Panc1 (cell line): Measurements from ENCODE around the gene U2SURP. TPM values are rescaled to one million over a fixed set of nuclear protein-coding genes. Genes with fewer than 3 reads are reported as not detected.

Experiments
- ATAC-seq: fragments of 200-7000 bp; cut with Tn5 transposase; 2 replicates; pipeline ENCODE4 v1.9.1; 2020; ENCODE audit warnings: mild to moderate bottlenecking, moderate library complexity
- BruUV-seq: library from RNA; stranded (reverse); fragments of 400-500 nt; replicated peaks from 2 replicates; lab custom pipeline; 2021; lab: Mats Ljungman, UMichigan
- CTCF ChIA-PET: fragments of 300-600 bp; sonication (Branson Sonifier 250); formaldehyde crosslinking; loops from one replicate; lab custom pipeline; 2022; ENCODE audit warnings: antibody characterized with exemption; lab: Charles Lee
- POLR2A ChIA-PET: fragments of 300-600 bp; sonication (Branson Sonifier 250); formaldehyde crosslinking; loops from one replicate; lab custom pipeline; 2022; ENCODE audit warnings: antibody characterized with exemption; lab: Charles Lee
- DNase-seq: peaks from one replicate; pipeline ENCODE4 v3.0.0-alpha.2; 2010; ENCODE audit warnings: low read depth, low spot score
- H3K27ac ChIP-seq: 2 replicates; pipeline ENCODE4 v1.5.1; 2011; ENCODE audit warnings: mild to moderate bottlenecking, low read length, inconsistent platforms
- H3K27me3 ChIP-seq: fragments of 200-500 bp; sonication (Bioruptor generic); 2 replicates; pipeline ENCODE4 v1.6.0; 2014; ENCODE audit warnings: low read length, inconsistent platforms; ENCODE audit not compliant: control insufficient read depth, insufficient read depth
- H3K36me3 ChIP-seq: fragments of 200-500 bp; sonication (Bioruptor generic); 2 replicates; pipeline ENCODE4 v1.5.1; 2014; ENCODE audit warnings: inconsistent platforms, mild to moderate bottlenecking, low read length, moderate library complexity; ENCODE audit not compliant: control insufficient read depth, insufficient read depth
- H3K4me1 ChIP-seq: 2 replicates; pipeline ENCODE4 v1.5.1; 2011; ENCODE audit warnings: inconsistent platforms, mild to moderate bottlenecking, low read length, moderate library complexity; ENCODE audit not compliant: control insufficient read depth, insufficient read depth
- H3K4me3 ChIP-seq, 2 experiments: 2 replicates each; pipeline ENCODE4 v1.5.1; 2011 to 2012; ENCODE audit warnings: low read depth in 2 of 2, low read length in 2 of 2, mild to moderate bottlenecking in 2 of 2, inconsistent platforms in 1 of 2, moderate library complexity in 1 of 2
- H3K9me3 ChIP-seq: fragments of 200-500 bp; sonication (Bioruptor generic); 2 replicates; pipeline ENCODE4 v1.5.1; 2014; ENCODE audit warnings: low read depth, mild to moderate bottlenecking, inconsistent platforms, low read length, moderate library complexity; ENCODE audit not compliant: control insufficient read depth, insufficient read depth
- POLR2AphosphoS5 ChIP-seq: IDR thresholded peaks from 2 replicates; pipeline ENCODE4 v1.6.1; 2012; ENCODE audit warnings: mild to moderate bottlenecking, low read depth, low read length, moderate library complexity
- SIN3A ChIP-seq: IDR thresholded peaks from 2 replicates; pipeline ENCODE4 v1.6.1; 2012; ENCODE audit warnings: low read depth, mild to moderate bottlenecking, low read length, moderate library complexity, borderline replicate concordance; ENCODE audit not compliant: insufficient read depth
- TCF7L2 ChIP-seq: IDR thresholded peaks from 2 replicates; pipeline ENCODE4 v1.6.1; 2011; ENCODE audit warnings: mild to moderate bottlenecking, low read depth, low read length, inconsistent platforms
- in situ Hi-C: cut with HindIII; loops from 2 replicates; pipeline ENCODE4 v1.10.0; 2016; ENCODE audit warnings: low sequenced_read_pairs, low pct_unique_long_range_greater_than_20kb
- intact Hi-C: fragments of 100-400 bp; cut with micrococcal nuclease; formaldehyde crosslinking; loops from one replicate; pipeline ENCODE4 v1.10.0; 2022; ENCODE audit not compliant: unreplicated experiment
- total RNA-seq: library from RNA; stranded (reverse); gene quantifications from one replicate; pipeline ENCODE4 v1.2.1, GENCODE V29; 2021; ENCODE audit not compliant: unreplicated experiment
- TF ChIP-seq, protein P1 (sequence below): fragments of 450-650 bp; IDR thresholded peaks from 2 replicates; pipeline ENCODE4 v1.5.1; 2017; ENCODE audit warnings: mild to moderate bottlenecking
- TF ChIP-seq, protein P2 (sequence below), 2 experiments: IDR thresholded peaks; 2 replicates each; pipeline ENCODE4 v1.6.1; 2011 to 2012; ENCODE audit warnings: low read depth in 2 of 2, control low read depth in 1 of 2, low read length in 1 of 2, mild to moderate bottlenecking in 1 of 2, moderate library complexity in 1 of 2; ENCODE audit not compliant: insufficient read depth in 1 of 2

U2SURP gene
- total RNA-seq, 1 experiment from 2014 or later = 135 TPM

- POLR2A ChIA-PET = no interaction called here
- Histone ChIP-seq H3K36me3 (no peaks in the 10 kb centered on the region), H3K27me3 (peaks cover 8% of the 10 kb centered on the region), H3K27ac (no peak overlapping the region), H3K4me1 (no peaks in the 10 kb centered on the region), H3K4me3 (no peak overlapping the region), H3K9me3 (no peaks in the 10 kb centered on the region)
- TF ChIP-seq, protein P1, sequence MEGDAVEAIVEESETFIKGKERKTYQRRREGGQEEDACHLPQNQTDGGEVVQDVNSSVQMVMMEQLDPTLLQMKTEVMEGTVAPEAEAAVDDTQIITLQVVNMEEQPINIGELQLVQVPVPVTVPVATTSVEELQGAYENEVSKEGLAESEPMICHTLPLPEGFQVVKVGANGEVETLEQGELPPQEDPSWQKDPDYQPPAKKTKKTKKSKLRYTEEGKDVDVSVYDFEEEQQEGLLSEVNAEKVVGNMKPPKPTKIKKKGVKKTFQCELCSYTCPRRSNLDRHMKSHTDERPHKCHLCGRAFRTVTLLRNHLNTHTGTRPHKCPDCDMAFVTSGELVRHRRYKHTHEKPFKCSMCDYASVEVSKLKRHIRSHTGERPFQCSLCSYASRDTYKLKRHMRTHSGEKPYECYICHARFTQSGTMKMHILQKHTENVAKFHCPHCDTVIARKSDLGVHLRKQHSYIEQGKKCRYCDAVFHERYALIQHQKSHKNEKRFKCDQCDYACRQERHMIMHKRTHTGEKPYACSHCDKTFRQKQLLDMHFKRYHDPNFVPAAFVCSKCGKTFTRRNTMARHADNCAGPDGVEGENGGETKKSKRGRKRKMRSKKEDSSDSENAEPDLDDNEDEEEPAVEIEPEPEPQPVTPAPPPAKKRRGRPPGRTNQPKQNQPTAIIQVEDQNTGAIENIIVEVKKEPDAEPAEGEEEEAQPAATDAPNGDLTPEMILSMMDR = no peak
- TF ChIP-seq TCF7L2 (no peak), POLR2AphosphoS5 (no peak), SIN3A (no peak)
- TF ChIP-seq, protein P2, sequence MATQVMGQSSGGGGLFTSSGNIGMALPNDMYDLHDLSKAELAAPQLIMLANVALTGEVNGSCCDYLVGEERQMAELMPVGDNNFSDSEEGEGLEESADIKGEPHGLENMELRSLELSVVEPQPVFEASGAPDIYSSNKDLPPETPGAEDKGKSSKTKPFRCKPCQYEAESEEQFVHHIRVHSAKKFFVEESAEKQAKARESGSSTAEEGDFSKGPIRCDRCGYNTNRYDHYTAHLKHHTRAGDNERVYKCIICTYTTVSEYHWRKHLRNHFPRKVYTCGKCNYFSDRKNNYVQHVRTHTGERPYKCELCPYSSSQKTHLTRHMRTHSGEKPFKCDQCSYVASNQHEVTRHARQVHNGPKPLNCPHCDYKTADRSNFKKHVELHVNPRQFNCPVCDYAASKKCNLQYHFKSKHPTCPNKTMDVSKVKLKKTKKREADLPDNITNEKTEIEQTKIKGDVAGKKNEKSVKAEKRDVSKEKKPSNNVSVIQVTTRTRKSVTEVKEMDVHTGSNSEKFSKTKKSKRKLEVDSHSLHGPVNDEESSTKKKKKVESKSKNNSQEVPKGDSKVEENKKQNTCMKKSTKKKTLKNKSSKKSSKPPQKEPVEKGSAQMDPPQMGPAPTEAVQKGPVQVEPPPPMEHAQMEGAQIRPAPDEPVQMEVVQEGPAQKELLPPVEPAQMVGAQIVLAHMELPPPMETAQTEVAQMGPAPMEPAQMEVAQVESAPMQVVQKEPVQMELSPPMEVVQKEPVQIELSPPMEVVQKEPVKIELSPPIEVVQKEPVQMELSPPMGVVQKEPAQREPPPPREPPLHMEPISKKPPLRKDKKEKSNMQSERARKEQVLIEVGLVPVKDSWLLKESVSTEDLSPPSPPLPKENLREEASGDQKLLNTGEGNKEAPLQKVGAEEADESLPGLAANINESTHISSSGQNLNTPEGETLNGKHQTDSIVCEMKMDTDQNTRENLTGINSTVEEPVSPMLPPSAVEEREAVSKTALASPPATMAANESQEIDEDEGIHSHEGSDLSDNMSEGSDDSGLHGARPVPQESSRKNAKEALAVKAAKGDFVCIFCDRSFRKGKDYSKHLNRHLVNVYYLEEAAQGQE (IDR thresholded peaks at IDR 0.05; ENCODE audit: insufficient read depth in 1 of 2, low read depth in 2 of 2, low read length in 1 of 2) = no peak
- intact Hi-C loops = no loop called here
- in situ Hi-C loops = no loop called here
- no peak for DNase-seq
- no TSS peak for BruUV-seq
- CTCF ChIA-PET = no interaction called here
- peak; percentile 55 for ATAC-seq
Measured at GRCh38 chr3:143078883-143079282, 77.5 kb downstream of the U2SURP start.

- DNase-seq (no peak), ATAC-seq (no peak)
- H3K27ac ChIP-seq = no peak overlapping the region
- H3K4me1 ChIP-seq = no peaks in the 10 kb centered on the region
- ChIA-PET CTCF (no interaction called here), POLR2A (interaction anchor here (0.6 kb wide), 1 partner anchor 34 kb away, joined by 3 read pairs; no protein-coding TSS in a partner anchor)
- H3K27me3 ChIP-seq = peaks cover 8% of the 10 kb centered on the region
- H3K36me3 ChIP-seq = no peaks in the 10 kb centered on the region
- no peak for TF ChIP-seq TCF7L2
- TF ChIP-seq SIN3A = no peak
- TF ChIP-seq, protein P1 = no peak
- TF ChIP-seq POLR2AphosphoS5 = no peak
- TF ChIP-seq, protein P2 (IDR thresholded peaks at IDR 0.05; ENCODE audit: insufficient read depth in 1 of 2, low read depth in 2 of 2, low read length in 1 of 2) = no peak
- no TSS peak for BruUV-seq
- intact Hi-C loops (no loop called here), in situ Hi-C loops (no loop called here)
- no peaks in the 10 kb centered on the region for H3K9me3 ChIP-seq
- H3K4me3 ChIP-seq = no peak overlapping the region
Measured at GRCh38 chr3:143080196-143080595, 78.8 kb downstream of the U2SURP start.
